GM12892 (cell line): ENCODE measurements around the gene ASH1L.

Experiments used
- POLR2A ChIP-seq: IDR thresholded peaks from 2 replicates; pipeline ENCODE4 v1.6.1; 2011; ENCODE audit warnings: low read depth, low read length, control low read depth
- POLR2AphosphoS5 ChIP-seq: IDR thresholded peaks from 2 replicates; pipeline ENCODE4 v1.6.1; 2011; ENCODE audit warnings: low read depth, low read length, control low read depth
- TAF1 ChIP-seq: IDR thresholded peaks from 2 replicates; pipeline ENCODE4 v1.6.1; 2011; ENCODE audit warnings: low read depth, mild to moderate bottlenecking, control low read depth, low read length, borderline replicate concordance

GRCh38 chr1:155507945-155508344 is 54.7 kb downstream of the ASH1L start:
- no peak for TF ChIP-seq POLR2AphosphoS5
- TF ChIP-seq POLR2A: no peak
- TF ChIP-seq TAF1: no peak
